Activated CD4-positive, CD25-positive, alpha-beta regulatory T cell treated with anti-CD3 and anti-CD28 coated beads, Interleukin-2, amount 50 U/mL, for 72 hours (primary cell): ENCODE results near the gene BRAF.
"Not testable (repeated sequence)": the region's sequence is repeated elsewhere in the genome, so short reads cannot be mapped to it uniquely, and the experiment has no call there.

Source experiments
- DNase-seq: peaks from one replicate; pipeline ENCODE4 v3.0.0; 2021

Gene BRAF

GRCh38 chr7:140702774-140703173 is 222.0 kb downstream of the BRAF start:
- no peak for DNase-seq

GRCh38 chr7:140698477-140698876 is 226.3 kb downstream of the BRAF start:
- no peak for DNase-seq

- DNase-seq: no peak
Observed at GRCh38 chr7:140697447-140698143, 227.1 kb downstream of the BRAF start.

GRCh38 chr7:140696680-140697446 is 227.9 kb downstream of the BRAF start, which contains the start of gene NDUFB2:
Gene NDUFB2, plus strand, starts transcription at chr7:140696708. Its CDS starts 37 bp downstream, at chr7:140696745.
- DNase-seq: peak; percentile 92

- no peak for DNase-seq
Observed at GRCh38 chr7:140696024-140696679, 228.6 kb downstream of the BRAF start.

- no peak for DNase-seq
Observed at GRCh38 chr7:140695381-140695780, 229.3 kb downstream of the BRAF start.

GRCh38 chr7:140694592-140694991 is 230.1 kb downstream of the BRAF start:
- no peak for DNase-seq

- DNase-seq: not testable (repeated sequence)
Observed at GRCh38 chr7:140693849-140694248, 230.9 kb downstream of the BRAF start.

- DNase-seq: no peak
Observed at GRCh38 chr7:140691376-140692045, 233.2 kb downstream of the BRAF start.

GRCh38 chr7:140689199-140690152 is 235.3 kb downstream of the BRAF start:
- no peak for DNase-seq

GRCh38 chr7:140688341-140688740 is 236.4 kb downstream of the BRAF start:
- DNase-seq: no peak

GRCh38 chr7:140686921-140687320 is 237.8 kb downstream of the BRAF start:
- no peak for DNase-seq

GRCh38 chr7:140685407-140686087 is 239.2 kb downstream of the BRAF start:
- no peak for DNase-seq

- DNase-seq: no peak
Observed at GRCh38 chr7:140684066-140684950, 240.4 kb downstream of the BRAF start.

GRCh38 chr7:140683657-140684056 is 241.1 kb downstream of the BRAF start:
- no peak for DNase-seq

GRCh38 chr7:140681766-140682165 is 243.0 kb downstream of the BRAF start:
- no peak for DNase-seq

GRCh38 chr7:140680886-140681285 is 243.8 kb downstream of the BRAF start:
- DNase-seq: no peak

- DNase-seq: no peak
Observed at GRCh38 chr7:140679186-140679585, 245.5 kb downstream of the BRAF start.

- DNase-seq: no peak
Observed at GRCh38 chr7:140678816-140679130, 246.0 kb downstream of the BRAF start.

- DNase-seq: no peak
Observed at GRCh38 chr7:140678081-140678815, 246.5 kb downstream of the BRAF start.
